ENCODE measurements around the gene DEXI.

DEXI gene

DNA sequence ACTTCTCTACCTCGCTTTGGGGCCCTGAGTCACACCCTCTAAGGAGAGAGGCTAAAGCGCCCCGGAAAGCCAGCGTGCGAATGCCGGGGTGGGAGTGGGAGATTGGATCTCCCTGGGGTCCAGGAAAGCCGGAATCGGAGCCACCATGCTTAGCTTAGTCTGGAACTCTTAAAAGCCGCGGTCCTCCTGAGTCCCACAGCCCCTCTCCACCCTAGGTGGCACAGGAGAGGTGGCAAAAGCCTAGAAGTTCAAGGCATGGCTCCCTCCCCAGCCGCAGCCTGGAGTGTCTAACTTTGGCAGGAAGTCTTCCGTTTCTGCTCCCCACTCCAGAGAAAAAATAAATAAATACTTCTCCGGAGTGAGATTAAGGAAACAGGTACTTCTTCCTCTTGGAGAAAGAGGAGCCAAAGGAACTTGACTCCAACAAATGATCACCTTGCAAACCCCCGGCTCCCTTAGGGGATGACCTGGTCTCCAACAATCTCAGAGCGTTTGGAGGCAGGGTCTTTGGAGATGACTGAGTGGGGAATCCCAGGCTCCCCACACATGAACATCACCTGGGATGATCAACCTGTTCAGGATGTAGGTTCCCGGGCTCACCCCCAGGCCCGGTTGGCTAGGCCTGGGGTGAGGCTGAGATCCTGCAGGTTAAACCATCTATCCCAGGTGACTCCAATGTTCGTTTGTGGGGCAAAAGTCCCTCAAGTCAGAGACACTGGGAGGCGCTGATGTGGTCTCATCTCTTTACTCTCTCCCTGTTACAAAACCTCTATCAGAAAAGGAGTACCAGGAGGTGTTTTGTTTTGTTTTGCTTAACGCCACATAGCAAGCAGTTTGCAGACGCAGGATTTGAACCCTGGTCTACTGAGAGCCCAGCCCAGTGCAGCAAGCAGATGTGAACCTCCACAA lies 62.3 kb downstream of the DEXI start:
- Mint-ChIP-seq H3K27me3 (peaks cover 94% of the 10 kb centered on the region), H3K27ac (no peak overlapping the region)

More for the DNA sequence above, 62.3 kb downstream of the DEXI start:
- peaks cover 71% of the 10 kb centered on the region for H3K4me1 Mint-ChIP-seq
- peak overlapping the region; percentile 90 to 92 for H3K4me3 Mint-ChIP-seq
- no peak for ATAC-seq
- H3K9me3 Mint-ChIP-seq: no peaks in the 10 kb centered on the region
- DNase-seq: no peak

Data from stimulated activated naive CD8-positive, alpha-beta T cell treated with anti-CD3 and anti-CD28 coated beads, Interleukin-15, amount 100 ng/mL, for 72 hours (primary cell).